Keratinocyte (primary cell): ENCODE results near the gene LRRC63.

ENCODE experiments used
- CTCF ChIP-seq, 3 experiments: IDR thresholded peaks in 1 of 3; conservative IDR thresholded peaks in 1 of 3; optimal IDR thresholded peaks in 1 of 3; 2 replicates in 2 of 3; 3 replicates in 1 of 3; pipeline versions ENCODE3 to v1.5.1; 2011; ENCODE audit warnings: low read length in 3 of 3, mild to moderate bottlenecking in 3 of 3, moderate library complexity in 2 of 3, control low read depth in 1 of 3, inconsistent platforms in 1 of 3; ENCODE audit not compliant: insufficient read depth in 2 of 3; ENCODE audit errors: extremely low read depth in 1 of 3
- EZH2 ChIP-seq: IDR thresholded peaks from one replicate; pipeline ENCODE4 v1.6.1; 2012; ENCODE audit warnings: inconsistent platforms, mild to moderate bottlenecking, low read length, moderate library complexity

GRCh38 chr13:46310066-46310465 lies 98.3 kb downstream of the LRRC63 start:
- TF ChIP-seq CTCF (optimal IDR thresholded peaks at IDR 0.05 in 1 of 3, IDR thresholded peaks at IDR 0.05 in 1 of 3, conservative IDR thresholded peaks at IDR 0.05 in 1 of 3; ENCODE audit: extremely low read depth in 1 of 3, insufficient read depth in 2 of 3, low read length in 3 of 3) (no peak), EZH2 (no peak)
